Progenitor cell of endocrine pancreas (in vitro differentiated cells): Measurements from ENCODE around the gene MED16. TPM values are rescaled to one million over a fixed set of nuclear protein-coding genes. Genes with fewer than 3 reads are reported as not detected.
"Not testable (repeated sequence)": the region's sequence is repeated elsewhere in the genome, so short reads cannot be mapped to it uniquely, and the experiment has no call there.

Source experiments
- DNase-seq: peaks from one replicate; pipeline ENCODE4 v3.0.0; 2021; ENCODE audit warnings: low spot score; ENCODE audit not compliant: unreplicated experiment
- H3K27ac Mint-ChIP-seq: 2 replicates; pipeline ENCODE4 v1.8.0; 2021; ENCODE audit warnings: mild to moderate bottlenecking, moderate library complexity, mixed read lengths
- H3K27me3 Mint-ChIP-seq: 2 replicates; pipeline ENCODE4 v1.8.0; 2021; ENCODE audit warnings: mixed read lengths
- H3K36me3 Mint-ChIP-seq: 2 replicates; pipeline ENCODE4 v1.8.0; 2022; ENCODE audit warnings: mixed read lengths; ENCODE audit not compliant: insufficient read depth
- H3K4me1 Mint-ChIP-seq: 2 replicates; pipeline ENCODE4 v1.8.0; 2021; ENCODE audit warnings: low read depth, mixed read lengths
- H3K4me3 Mint-ChIP-seq: 2 replicates; pipeline ENCODE4 v1.8.0; 2021; ENCODE audit warnings: low read depth, mild to moderate bottlenecking, moderate library complexity, mixed read lengths
- H3K9me3 Mint-ChIP-seq: 2 replicates; pipeline ENCODE4 v1.8.0; 2021; ENCODE audit warnings: low read depth, mixed read lengths
- CTCF ChIP-seq: fragments of 200-600 bp; sonication (generic); IDR thresholded peaks from one replicate; pipeline ENCODE4 v1.5.0; 2021; ENCODE audit warnings: antibody characterized with exemption, mild to moderate bottlenecking; ENCODE audit not compliant: unreplicated experiment
- total RNA-seq: library from RNA; stranded (reverse); gene quantifications from 2 replicates; pipeline ENCODE4 v1.2.1, GENCODE V29; 2021

MED16 gene
- total RNA-seq, 1 donor from 2014 or later = 87.2 TPM

GRCh38 chr19:892243-892893, 619 bp downstream of the MED16 start:
- peak overlapping the region; percentile 84 for H3K27ac Mint-ChIP-seq

DNA sequence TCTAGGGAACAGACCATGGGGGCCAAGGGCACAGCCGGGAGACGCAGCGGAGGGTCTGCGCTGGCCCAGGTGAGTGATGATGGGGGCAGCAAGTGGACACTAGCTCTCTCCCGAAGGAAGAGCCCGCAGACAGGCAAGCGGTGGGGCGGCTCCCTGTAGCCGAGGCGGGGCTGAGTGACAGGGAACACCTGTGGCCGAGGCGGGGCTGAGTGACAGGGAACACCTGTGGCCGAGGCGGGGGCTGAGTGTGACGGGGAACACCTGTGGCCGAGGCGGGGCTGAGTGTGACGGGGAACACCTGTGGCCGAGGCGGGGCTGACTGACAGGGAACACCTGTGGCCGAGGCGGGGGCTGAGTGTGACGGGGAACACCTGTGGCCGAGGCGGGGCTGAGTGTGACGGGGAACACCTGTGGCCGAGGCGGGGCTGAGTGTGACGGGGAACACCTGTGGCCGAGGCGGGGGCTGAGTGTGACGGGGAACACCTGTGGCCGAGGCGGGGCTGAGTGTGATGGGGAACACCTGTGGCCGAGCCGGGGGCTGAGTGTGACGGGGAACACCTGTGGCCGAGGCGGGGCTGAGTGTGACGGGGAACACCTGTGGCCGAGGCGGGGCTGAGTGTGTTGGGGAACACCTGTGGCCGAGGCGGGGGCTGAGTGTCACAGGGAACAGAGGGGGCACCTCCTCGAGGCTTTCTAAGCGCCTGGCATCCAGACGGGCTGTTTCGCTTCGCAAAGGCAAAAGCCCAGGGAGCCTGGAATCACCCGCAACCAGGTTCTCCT, 1.4 kb downstream of the MED16 start:
- DNase-seq, H3K9me3 Mint-ChIP-seq, H3K27me3 Mint-ChIP-seq, H3K27ac Mint-ChIP-seq, H3K4me1 Mint-ChIP-seq, H3K36me3 Mint-ChIP-seq: not testable (repeated sequence)
- H3K4me3 Mint-ChIP-seq = peak overlapping the region; percentile 77

More at GRCh38 chr19:892243-892893, 619 bp downstream of the MED16 start:
- Mint-ChIP-seq H3K27me3 (no peaks in the 10 kb centered on the region), H3K9me3 (no peaks in the 10 kb centered on the region), H3K4me3 (peak overlapping the region; percentile 77), H3K36me3 (peaks cover 5% of the 10 kb centered on the region), H3K4me1 (peaks cover 3% of the 10 kb centered on the region)
- no peak for DNase-seq
- TF ChIP-seq CTCF = no peak

DNA sequence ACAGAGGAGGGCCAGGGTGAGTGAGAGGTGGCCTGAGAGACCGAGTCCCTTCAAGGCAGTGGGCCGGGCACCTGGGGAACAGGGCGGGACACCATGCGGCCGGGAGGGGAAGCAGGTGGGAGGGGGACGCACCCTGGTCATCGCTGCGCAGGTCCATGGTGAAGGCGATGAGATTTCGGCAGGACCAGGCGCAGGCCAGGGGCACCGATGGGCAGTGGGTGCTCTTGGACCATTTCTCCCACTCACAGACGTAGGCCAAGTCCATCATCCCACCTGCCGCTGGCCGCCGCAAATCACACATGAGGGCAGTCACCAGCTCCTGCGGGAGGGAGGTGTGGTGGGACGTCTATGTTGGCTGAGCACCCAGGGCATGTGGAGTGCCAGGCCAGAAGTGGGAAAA, 2.2 kb downstream of the MED16 start:
- no peak for TF ChIP-seq CTCF
- no peak for DNase-seq
- H3K4me1 Mint-ChIP-seq = peaks cover 3% of the 10 kb centered on the region
- H3K9me3 Mint-ChIP-seq = no peaks in the 10 kb centered on the region
- H3K27ac Mint-ChIP-seq = no peak overlapping the region
- no peaks in the 10 kb centered on the region for H3K27me3 Mint-ChIP-seq
- H3K36me3 Mint-ChIP-seq = peaks cover 2% of the 10 kb centered on the region
- peak overlapping the region; percentile 64 for H3K4me3 Mint-ChIP-seq

- peak overlapping the region; percentile 31 for H3K4me3 Mint-ChIP-seq
Measured at GRCh38 chr19:889662-890295, 3.2 kb downstream of the MED16 start.

DNA sequence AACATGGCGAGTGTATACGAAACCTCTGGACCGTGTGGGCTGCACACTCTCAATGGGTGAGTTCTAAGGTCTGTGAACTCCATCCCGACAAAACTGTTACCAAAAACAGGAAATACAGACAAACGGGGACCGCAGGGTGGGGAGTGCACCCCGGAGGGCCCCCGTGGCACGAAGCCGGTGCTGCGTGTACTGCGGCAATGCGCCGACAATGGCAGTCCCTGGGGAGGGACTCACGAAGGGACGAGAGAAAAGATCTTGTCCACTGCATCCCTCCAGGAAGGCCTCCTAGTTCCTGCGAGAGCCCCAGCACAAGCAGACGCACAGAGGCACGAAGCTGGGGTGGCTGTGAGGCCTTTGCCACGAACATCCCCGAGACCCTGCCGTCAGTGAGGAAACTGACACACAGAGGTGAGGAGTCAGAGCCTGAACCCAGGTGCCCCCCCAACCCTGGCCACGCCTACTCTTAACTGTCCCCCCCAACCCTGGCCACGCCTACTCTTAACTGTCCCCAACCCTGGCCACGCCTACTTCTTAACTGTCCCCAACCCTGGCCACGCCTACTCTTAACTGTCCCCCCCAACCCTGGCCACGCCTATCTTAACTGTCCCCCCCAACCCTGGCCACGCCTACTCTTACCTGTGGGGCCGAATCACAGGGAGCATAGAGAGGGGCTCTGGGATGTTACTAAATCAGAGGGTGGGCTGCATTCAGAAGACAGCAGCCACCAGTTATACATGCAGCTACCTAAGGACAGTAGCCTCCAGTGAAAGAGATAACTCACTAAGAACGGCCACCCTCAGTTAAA, 4.2 kb downstream of the MED16 start:
- TF ChIP-seq CTCF = no peak
- no peak for DNase-seq
- Mint-ChIP-seq H3K4me3 (no peak overlapping the region), H3K27me3 (no peaks in the 10 kb centered on the region), H3K36me3 (peaks cover 5% of the 10 kb centered on the region), H3K27ac (no peak overlapping the region), H3K4me1 (peaks cover 3% of the 10 kb centered on the region), H3K9me3 (no peaks in the 10 kb centered on the region)

More at GRCh38 chr19:889662-890295, 3.2 kb downstream of the MED16 start:
- Mint-ChIP-seq H3K27ac (no peak overlapping the region), H3K4me1 (peaks cover 3% of the 10 kb centered on the region), H3K9me3 (no peaks in the 10 kb centered on the region), H3K27me3 (no peaks in the 10 kb centered on the region), H3K36me3 (peaks cover 5% of the 10 kb centered on the region)
- no peak for TF ChIP-seq CTCF
- DNase-seq = no peak
